MV-4-11 (cell line): ENCODE results near the gene DYNC1LI2.

ENCODE experiments used
- DNase-seq: peaks from one replicate; lab custom pipeline; 2025; lab: John Stamatoyannopoulos, UW

The DYNC1LI2 gene

DNA sequence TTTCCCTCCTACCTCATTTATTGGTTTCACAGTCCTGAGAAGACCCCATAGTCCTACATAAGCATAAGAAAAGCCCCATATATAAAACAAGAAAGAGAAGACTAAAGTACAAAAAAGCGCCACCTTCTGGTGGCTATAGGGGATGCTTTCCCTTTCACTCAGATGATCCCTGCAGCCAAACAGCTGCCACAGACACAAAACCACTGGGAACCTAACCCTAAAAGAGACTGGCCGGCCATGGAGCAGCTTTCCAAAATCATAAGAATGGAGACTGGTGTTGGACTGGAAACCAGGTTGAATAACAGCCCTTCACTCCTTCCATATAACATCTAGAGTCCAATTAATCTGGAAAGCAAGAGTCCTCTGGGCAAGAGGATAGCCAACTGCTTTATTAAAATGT lies 11.4 kb downstream of the DYNC1LI2 start:
- DNase-seq: peak; percentile 33

DNA sequence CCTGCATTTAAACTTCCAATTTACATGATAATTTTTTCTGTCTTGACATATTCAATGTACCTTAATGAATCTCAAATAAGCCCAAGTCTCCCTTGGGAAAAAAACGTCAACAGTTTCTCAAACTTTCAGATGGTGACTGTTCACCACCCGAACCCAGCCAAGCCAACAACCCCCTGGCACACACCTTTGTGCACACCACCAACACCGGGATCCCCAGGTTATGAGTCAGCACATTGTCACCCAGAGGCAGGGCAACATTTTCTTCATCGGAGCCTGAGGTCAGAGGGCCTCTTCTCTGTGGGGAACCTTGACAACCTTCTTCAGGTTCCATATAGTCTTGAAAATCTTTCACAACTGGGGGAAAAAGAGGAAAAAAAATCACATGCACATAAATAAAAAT lies 15.5 kb downstream of the DYNC1LI2 start:
- DNase-seq: no peak

- no peak for DNase-seq
Observed at GRCh38 chr16:66731101-66731500, 20.3 kb downstream of the DYNC1LI2 start.

GRCh38 chr16:66728804-66729203 lies 22.6 kb downstream of the DYNC1LI2 start:
- no peak for DNase-seq

GRCh38 chr16:66728117-66728787 lies 23.2 kb downstream of the DYNC1LI2 start:
- DNase-seq: peak; percentile 79

DNA sequence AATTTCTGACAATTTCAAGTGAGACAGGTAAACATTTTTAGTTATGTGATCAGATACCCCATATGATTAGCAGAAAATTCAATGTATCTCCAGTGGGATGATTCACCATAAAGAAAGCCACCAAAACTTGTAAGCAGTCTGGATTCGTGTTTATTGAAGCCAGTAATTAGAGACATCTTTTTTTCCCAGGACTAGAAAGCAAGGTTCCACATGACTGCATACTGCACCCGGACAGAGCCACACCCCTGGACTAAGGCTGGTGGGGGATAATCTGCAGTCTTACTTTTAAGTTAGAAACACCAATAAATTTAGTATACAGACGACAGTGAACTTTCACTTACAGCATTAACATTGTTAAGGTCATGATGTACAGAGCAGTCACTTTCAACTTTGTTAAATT lies 30.6 kb downstream of the DYNC1LI2 start:
- no peak for DNase-seq

DNA sequence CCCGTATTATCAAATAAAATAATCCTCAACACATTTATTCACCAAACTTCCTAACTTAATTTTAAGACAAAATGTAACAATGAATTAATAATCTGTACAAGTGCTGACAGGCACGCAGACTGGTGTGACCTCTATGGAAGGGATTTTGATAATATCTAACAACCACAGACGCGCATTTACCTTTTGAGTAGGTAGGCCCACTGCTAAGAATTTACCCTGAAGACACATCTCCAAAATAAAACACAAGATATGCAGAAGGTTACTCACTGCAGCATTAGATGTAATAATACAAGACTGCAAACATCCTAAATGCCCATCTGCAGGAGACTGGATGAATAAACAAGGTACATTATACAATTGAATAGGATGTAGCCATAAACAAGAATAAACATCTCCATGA lies 32.2 kb downstream of the DYNC1LI2 start:
- no peak for DNase-seq

DNA sequence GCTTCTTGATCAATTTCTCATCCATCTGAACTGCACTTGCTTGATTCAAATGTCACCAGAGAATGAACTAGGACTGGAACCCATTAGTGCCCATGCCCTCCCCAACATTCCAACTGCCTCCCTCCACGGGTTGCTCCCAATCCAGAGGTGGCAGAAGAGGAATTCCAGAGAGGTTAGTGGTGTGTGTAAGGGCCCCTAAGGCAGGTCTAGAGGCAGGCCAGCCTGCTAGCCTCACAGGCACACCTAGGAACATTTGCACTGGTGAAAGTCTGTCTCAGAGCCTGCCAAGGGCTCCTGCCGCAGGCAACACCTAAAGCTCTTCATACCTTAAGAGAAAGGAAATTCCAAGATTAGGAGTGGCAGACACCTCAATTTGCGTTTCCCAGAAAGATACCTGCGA lies 33.6 kb downstream of the DYNC1LI2 start:
- no peak for DNase-seq

- DNase-seq: peak; percentile 59
Observed at GRCh38 chr16:66717112-66717675, 34.2 kb downstream of the DYNC1LI2 start.

DNA sequence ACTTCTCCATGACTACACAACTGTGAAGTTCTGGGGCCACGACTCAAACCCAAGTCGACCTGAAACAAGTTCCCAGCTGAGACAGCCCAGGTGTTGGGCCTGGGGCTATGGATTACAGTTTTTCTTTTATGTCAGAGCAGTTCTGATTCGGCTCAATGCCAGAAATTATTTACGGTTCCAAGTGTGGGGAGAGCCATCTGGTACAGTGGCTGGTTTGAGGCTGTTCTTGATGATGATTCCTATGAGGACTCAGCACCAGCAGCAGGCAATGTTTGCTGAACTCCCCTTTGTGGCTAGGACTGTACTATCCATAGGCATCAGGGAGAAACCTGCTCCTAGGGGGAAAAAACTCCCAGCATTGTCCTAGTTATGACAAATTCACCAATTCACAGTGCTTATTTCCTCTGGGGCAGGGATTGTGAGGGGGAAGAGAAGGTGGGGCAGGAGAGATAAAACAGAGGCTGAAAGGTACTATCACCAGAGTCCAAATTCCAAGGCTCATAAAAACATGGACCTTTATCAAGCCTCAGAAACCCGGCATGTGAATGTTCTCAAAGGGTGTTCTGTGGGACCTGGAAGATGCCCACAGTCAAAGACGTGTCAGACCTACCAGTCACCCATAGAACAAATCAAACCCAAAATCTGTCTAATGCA lies 36.6 kb downstream of the DYNC1LI2 start:
- no peak for DNase-seq

DNA sequence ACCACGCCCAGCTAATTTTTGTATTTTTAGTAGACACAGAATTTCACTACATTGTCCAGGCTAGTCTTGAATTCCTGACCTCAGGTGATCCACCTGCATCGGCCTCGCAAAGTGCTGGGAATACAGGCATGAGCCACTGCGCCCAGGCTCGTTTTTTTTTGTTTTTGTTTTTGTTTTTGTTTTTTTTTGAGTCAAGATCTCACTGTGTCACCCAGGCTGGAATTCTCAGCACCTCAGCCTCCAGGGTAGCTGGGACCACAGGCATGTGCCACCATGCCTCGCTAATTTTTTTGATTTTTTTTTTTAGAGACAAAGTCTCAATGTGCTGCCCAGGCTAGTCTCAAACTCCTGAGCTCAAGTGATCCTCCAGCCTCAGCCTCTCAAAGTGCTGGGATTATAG lies 37.3 kb downstream of the DYNC1LI2 start:
- DNase-seq: no peak

DNA sequence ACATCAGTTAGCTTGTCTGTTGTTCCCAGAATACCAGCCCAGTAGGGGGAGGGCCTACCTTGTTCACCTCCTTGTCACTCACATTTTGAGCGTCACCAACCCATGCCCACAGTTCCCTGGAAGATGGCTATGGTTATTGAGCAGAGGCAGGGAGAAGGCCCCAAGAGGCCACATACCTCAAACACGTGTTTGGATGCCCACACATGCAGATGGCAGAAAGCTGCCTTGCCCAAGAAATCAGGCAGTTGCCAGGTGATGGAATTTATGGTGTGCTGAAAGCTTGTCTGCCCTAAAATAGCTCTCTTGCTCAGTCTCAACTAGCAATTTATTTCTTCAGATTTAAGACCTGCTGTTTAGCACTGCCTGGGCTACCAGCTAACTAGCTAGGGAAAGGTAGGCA lies 38.3 kb downstream of the DYNC1LI2 start:
- DNase-seq: no peak

DNA sequence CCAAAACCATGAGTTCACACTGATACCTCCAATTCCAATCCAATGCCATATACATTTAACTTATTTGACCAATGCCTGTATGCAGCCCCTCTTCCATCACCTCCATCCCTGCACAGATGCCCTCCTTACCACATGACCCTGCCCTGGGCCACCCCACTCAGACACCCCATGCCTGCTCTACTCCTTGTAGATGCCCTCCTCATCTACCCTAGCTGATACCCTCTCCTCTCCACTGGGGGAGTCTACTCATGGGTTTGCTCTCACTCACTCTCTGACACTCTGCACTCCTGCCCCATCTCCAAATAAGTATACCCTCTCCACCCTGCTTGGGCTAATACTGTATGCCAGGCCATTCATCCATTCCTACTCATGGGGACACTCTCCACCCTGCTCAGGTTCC lies 38.9 kb downstream of the DYNC1LI2 start:
- DNase-seq: no peak

DNA sequence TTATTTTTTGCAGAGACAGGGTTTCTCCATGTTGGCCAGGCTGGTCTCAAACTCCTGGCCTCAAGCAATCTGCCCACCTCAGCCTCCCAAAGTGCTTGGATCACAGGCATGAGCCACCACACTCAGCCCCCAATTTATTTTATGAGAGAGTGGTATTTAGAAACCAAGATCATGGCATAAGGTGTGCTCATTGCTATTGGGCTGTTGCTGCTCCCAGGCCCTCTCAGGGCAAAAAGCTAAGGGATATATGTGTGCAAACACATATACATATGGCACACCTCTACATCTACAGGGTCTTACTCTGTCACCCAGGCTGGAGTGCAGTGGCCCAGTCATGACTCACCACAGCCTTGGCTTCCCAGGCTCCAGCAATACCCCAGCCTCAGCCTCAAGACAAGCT lies 39.8 kb downstream of the DYNC1LI2 start:
- DNase-seq: no peak

GRCh38 chr16:66706506-66706880 lies 44.9 kb downstream of the DYNC1LI2 start:
- no peak for DNase-seq

- DNase-seq: no peak
Observed at GRCh38 chr16:66705790-66706505, 45.5 kb downstream of the DYNC1LI2 start.

- peak; percentile 43 for DNase-seq
Observed at GRCh38 chr16:66703406-66704215, 47.8 kb downstream of the DYNC1LI2 start.

GRCh38 chr16:66701516-66701915 lies 49.9 kb downstream of the DYNC1LI2 start:
- DNase-seq: no peak

- peak; percentile 72 for DNase-seq
Observed at GRCh38 chr16:66701026-66701425, 50.4 kb downstream of the DYNC1LI2 start.

DNA sequence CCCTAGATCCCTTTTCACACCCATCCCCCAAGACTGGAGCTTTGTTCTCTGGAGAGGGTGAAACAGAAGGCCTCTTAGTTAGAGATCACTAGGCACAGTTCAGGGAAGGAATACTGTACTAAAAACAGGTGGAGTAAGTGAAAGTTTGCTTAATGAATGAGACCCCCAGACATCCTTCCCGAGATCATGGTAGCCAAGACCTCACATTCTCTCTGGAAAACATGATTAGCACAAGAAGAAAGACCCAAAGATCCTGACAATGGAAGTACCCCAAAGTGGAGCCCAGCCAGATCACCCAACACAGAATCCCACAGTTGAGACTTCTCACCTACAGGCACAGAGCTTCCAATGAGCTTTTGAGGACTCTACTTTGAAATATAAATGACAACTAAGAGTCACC lies 51.5 kb downstream of the DYNC1LI2 start:
- peak; percentile 31 for DNase-seq

- DNase-seq: no peak
Observed at GRCh38 chr16:66698046-66698445, 53.4 kb downstream of the DYNC1LI2 start.
